Prostate gland (tissue), 2 donors: ENCODE results near the gene SFXN3. TPM values are rescaled to one million over a fixed set of nuclear protein-coding genes. Genes with fewer than 3 reads are reported as not detected.

Source experiments
- DNase-seq: peaks from one replicate; pipeline ENCODE4 v3.0.0-alpha.2; 2019; ENCODE audit warnings: low spot score
- H3K27ac ChIP-seq, 2 donors: fragments of 200-600 bp; sonication (generic); 2 replicates each; pipeline ENCODE4 v1.5.1; 2017 to 2019
- H3K27me3 ChIP-seq: fragments of 200-600 bp; sonication (generic); replicated peaks from 2 replicates; pipeline ENCODE4 v1.5.1; 2019; ENCODE audit not compliant: insufficient read depth
- H3K36me3 ChIP-seq, 2 donors: fragments of 200-600 bp; sonication (generic); 1 replicate in 1 of 2; 2 replicates in 1 of 2; pipeline versions ENCODE4 v1.5.1 to v1.8.1; 2017 to 2019
- H3K4me1 ChIP-seq: fragments of 200-600 bp; sonication (generic); replicated peaks from 2 replicates; pipeline ENCODE4 v1.5.1; 2019
- H3K4me3 ChIP-seq, 2 donors: fragments of 200-600 bp; sonication (generic); 2 replicates each; pipeline ENCODE4 v1.5.1; 2017 to 2019
- H3K9me3 ChIP-seq: fragments of 200-600 bp; sonication (generic); 2 replicates; pipeline ENCODE4 v1.5.1; 2017
- CTCF ChIP-seq, 4 experiments: fragments of 200-600 bp in 2 of 4; fragments of 450-650 bp in 2 of 4; sonication (generic) in 2 of 4; IDR thresholded peaks; 1 replicate in 3 of 4; 2 replicates in 1 of 4; pipeline ENCODE4 v1.5.1; 2016 to 2019; ENCODE audit warnings: antibody characterized with exemption in 4 of 4, mild to moderate bottlenecking in 2 of 4, moderate library complexity in 2 of 4
- POLR2A ChIP-seq: fragments of 450-650 bp; IDR thresholded peaks from one replicate; pipeline ENCODE4 v1.6.1; 2016; ENCODE audit warnings: antibody characterized with exemption, mild to moderate bottlenecking
- POLR2AphosphoS5 ChIP-seq: sonication (generic); formaldehyde crosslinking; IDR thresholded peaks from one replicate; pipeline ENCODE4 v1.6.1; 2017; ENCODE audit warnings: antibody characterized with exemption
- WGBS: methylation state at CpG from one replicate; pipeline ENCODE4 v1.1.5; 2018; 5-methylcytosine and 5-hydroxymethylcytosine counted together
- intact Hi-C: fragments of 100-400 bp; cut with DNase I; formaldehyde crosslinking; loops from one replicate; pipeline ENCODE4 v1.14.2; 2022
- total RNA-seq, 2 donors: library from RNA; depleted of rRNA; stranded (reverse); fragments of >200 nt; gene quantifications; one replicate each; pipeline ENCODE4 v1.1.0, GENCODE V29; 2016

Gene SFXN3
- total RNA-seq, 2 donors from 2014 or later = 20.7 to 65.4 TPM

GRCh38 chr10:101085846-101086245 is 54.8 kb downstream of the SFXN3 start:
- H3K4me1 ChIP-seq = no peaks in the 10 kb centered on the region
- peaks cover 10% of the 10 kb centered on the region for H3K27me3 ChIP-seq
- H3K9me3 ChIP-seq = no peaks in the 10 kb centered on the region
- intact Hi-C loops = no loop called here
- H3K4me3 ChIP-seq = no peak overlapping the region
- 71% methylated on average over 6 of the region's 6 CpGs for WGBS
- no peak for DNase-seq
- H3K36me3 ChIP-seq = no peaks in the 10 kb centered on the region
- no peak for TF ChIP-seq POLR2AphosphoS5
- no peak for TF ChIP-seq POLR2A
- no peak for TF ChIP-seq CTCF (IDR thresholded peaks at IDR 0.05)
- H3K27ac ChIP-seq = no peak overlapping the region

- Histone ChIP-seq H3K4me1 (no peaks in the 10 kb centered on the region), H3K36me3 (no peaks in the 10 kb centered on the region), H3K27ac (no peak overlapping the region), H3K9me3 (no peaks in the 10 kb centered on the region), H3K27me3 (peaks cover 10% of the 10 kb centered on the region), H3K4me3 (no peak overlapping the region)
- no peak for TF ChIP-seq CTCF (IDR thresholded peaks at IDR 0.05)
- TF ChIP-seq POLR2AphosphoS5 = no peak
- TF ChIP-seq POLR2A = no peak
- intact Hi-C loops = no loop called here
- no peak for DNase-seq
- 29% methylated on average over 10 of the region's 10 CpGs for WGBS
Measured at GRCh38 chr10:101087376-101087775, 56.3 kb downstream of the SFXN3 start.

GRCh38 chr10:101087965-101088364 is 56.9 kb downstream of the SFXN3 start:
- intact Hi-C loops = no loop called here
- H3K27ac ChIP-seq = no peak overlapping the region
- H3K27me3 ChIP-seq = peaks cover 10% of the 10 kb centered on the region
- no peaks in the 10 kb centered on the region for H3K4me1 ChIP-seq
- H3K9me3 ChIP-seq = no peaks in the 10 kb centered on the region
- WGBS = 12% methylated on average over 14 of the region's 14 CpGs
- DNase-seq = no peak
- TF ChIP-seq POLR2A = no peak
- TF ChIP-seq POLR2AphosphoS5 = no peak
- no peak for TF ChIP-seq CTCF (IDR thresholded peaks at IDR 0.05)
- H3K36me3 ChIP-seq = no peaks in the 10 kb centered on the region
- no peak overlapping the region for H3K4me3 ChIP-seq

- H3K27ac ChIP-seq = no peak overlapping the region
- H3K9me3 ChIP-seq = no peaks in the 10 kb centered on the region
- 72% methylated on average over 11 of the region's 11 CpGs for WGBS
- no peaks in the 10 kb centered on the region for H3K4me1 ChIP-seq
- no peak for TF ChIP-seq POLR2A
- no peak for TF ChIP-seq POLR2AphosphoS5
- no peak for TF ChIP-seq CTCF (IDR thresholded peaks at IDR 0.05)
- no peak for DNase-seq
- H3K27me3 ChIP-seq = peaks cover 10% of the 10 kb centered on the region
- H3K36me3 ChIP-seq = no peaks in the 10 kb centered on the region
- no peak overlapping the region for H3K4me3 ChIP-seq
- intact Hi-C loops = no loop called here
Measured at GRCh38 chr10:101089520-101090299, 58.7 kb downstream of the SFXN3 start.

- TF ChIP-seq POLR2A (no peak), POLR2AphosphoS5 (no peak), CTCF (IDR thresholded peaks at IDR 0.05) (no peak)
- intact Hi-C loops = no loop called here
Measured at GRCh38 chr10:101090597-101090996, 59.6 kb downstream of the SFXN3 start.

More at GRCh38 chr10:101090597-101090996, 59.6 kb downstream of the SFXN3 start:
- Histone ChIP-seq H3K27me3 (peaks cover 9% of the 10 kb centered on the region), H3K36me3 (no peaks in the 10 kb centered on the region), H3K4me1 (no peaks in the 10 kb centered on the region), H3K9me3 (no peaks in the 10 kb centered on the region), H3K27ac (no peak overlapping the region), H3K4me3 (no peak overlapping the region)
- no peak for DNase-seq
- 86% methylated on average over 5 of the region's 5 CpGs for WGBS
